Measurements from ENCODE around the gene PML.
"Not testable (repeated sequence)": the region's sequence is repeated elsewhere in the genome, so short reads cannot be mapped to it uniquely, and the experiment has no call there.

PML gene

GRCh38 chr15:74053517-74053916 is 59.0 kb downstream of the PML start:
- TF ChIP-seq EZH2phosphoT487 (IDR thresholded peaks at IDR 0.05; ENCODE audit: borderline replicate concordance) (no peak), CTCF (conservative IDR thresholded peaks at IDR 0.05; ENCODE audit: low read length) (no peak)
- peak overlapping the region; percentile 43 for H3K4me2 ChIP-seq (ENCODE audit: low read depth, low read length, poor library complexity, severe bottlenecking)
- no peaks in the 10 kb centered on the region for H3K9me2 ChIP-seq (replicated peaks; ENCODE audit: low read depth, low read length)
- no peaks in the 10 kb centered on the region for H3K79me2 ChIP-seq (ENCODE audit: insufficient read depth, low read length)
- 0 out of 2 replicates have a peak, but pooled peaks cover 3% of the 10 kb centered on the region for H3F3A ChIP-seq (ENCODE audit: low read depth)
- no peak overlapping the region for H3K4me3 ChIP-seq (ENCODE audit: low read length, poor library complexity, severe bottlenecking)
- H3K36me3 ChIP-seq (ENCODE audit: insufficient read depth, low read length): no peaks in the 10 kb centered on the region
- H3K27me3 ChIP-seq (ENCODE audit: insufficient read depth, low read length, poor library complexity, severe bottlenecking): no peaks in the 10 kb centered on the region
- H4K20me1 ChIP-seq (ENCODE audit: insufficient read depth, low read length, poor library complexity, severe bottlenecking): no peaks in the 10 kb centered on the region
- H3K9ac ChIP-seq (ENCODE audit: low read depth, low read length, poor library complexity, severe bottlenecking): no peak overlapping the region
- no peaks in the 10 kb centered on the region for H3K9me3 ChIP-seq (ENCODE audit: insufficient read depth, low read depth, low read length)
- peaks cover 8% of the 10 kb centered on the region for H3K4me1 ChIP-seq (ENCODE audit: insufficient read depth, low read length, poor library complexity, severe bottlenecking)
- peak overlapping the region; percentile 19; the same call in 1 of the 2 replicates for H2AFZ ChIP-seq (ENCODE audit: low read length)

GRCh38 chr15:74053941-74054529 is 59.5 kb downstream of the PML start:
- TF ChIP-seq CTCF (conservative IDR thresholded peaks at IDR 0.05; ENCODE audit: low read length) (peak; percentile 49), EZH2phosphoT487 (IDR thresholded peaks at IDR 0.05; ENCODE audit: borderline replicate concordance) (no peak)
- no peaks in the 10 kb centered on the region for H4K20me1 ChIP-seq (ENCODE audit: insufficient read depth, low read length, poor library complexity, severe bottlenecking)
- H3K79me2 ChIP-seq (ENCODE audit: insufficient read depth, low read length): no peaks in the 10 kb centered on the region
- H3K4me3 ChIP-seq (ENCODE audit: low read length, poor library complexity, severe bottlenecking): no peak overlapping the region
- no peaks in the 10 kb centered on the region for H3K36me3 ChIP-seq (ENCODE audit: insufficient read depth, low read length)
- H3K4me2 ChIP-seq (ENCODE audit: low read depth, low read length, poor library complexity, severe bottlenecking): peak overlapping the region; percentile 63
- H3K4me1 ChIP-seq (ENCODE audit: insufficient read depth, low read length, poor library complexity, severe bottlenecking): peaks cover 6% of the 10 kb centered on the region
- no peak overlapping the region for H3K9ac ChIP-seq (ENCODE audit: low read depth, low read length, poor library complexity, severe bottlenecking)
- H3K9me3 ChIP-seq (ENCODE audit: insufficient read depth, low read depth, low read length): no peaks in the 10 kb centered on the region
- H3K27me3 ChIP-seq (ENCODE audit: insufficient read depth, low read length, poor library complexity, severe bottlenecking): no peaks in the 10 kb centered on the region
- H3F3A ChIP-seq (ENCODE audit: low read depth): 0 out of 2 replicates have a peak, but pooled peaks cover 3% of the 10 kb centered on the region
- H2AFZ ChIP-seq (ENCODE audit: low read length): peak overlapping the region; percentile 65
- no peaks in the 10 kb centered on the region for H3K9me2 ChIP-seq (replicated peaks; ENCODE audit: low read depth, low read length)

GRCh38 chr15:74055804-74056203 is 61.3 kb downstream of the PML start:
- Histone ChIP-seq H3K36me3 (ENCODE audit: insufficient read depth, low read length) (no peaks in the 10 kb centered on the region), H3K4me2 (ENCODE audit: low read depth, low read length, poor library complexity, severe bottlenecking) (no peak overlapping the region), H3K9me3 (ENCODE audit: insufficient read depth, low read depth, low read length) (no peaks in the 10 kb centered on the region), H3K9me2 (replicated peaks; ENCODE audit: low read depth, low read length) (no peaks in the 10 kb centered on the region), H3K4me1 (ENCODE audit: insufficient read depth, low read length, poor library complexity, severe bottlenecking) (peaks cover 14% of the 10 kb centered on the region), H3K79me2 (ENCODE audit: insufficient read depth, low read length) (no peaks in the 10 kb centered on the region), H3K9ac (ENCODE audit: low read depth, low read length, poor library complexity, severe bottlenecking) (no peak overlapping the region), H2AFZ (ENCODE audit: low read length) (no peak overlapping the region), H3K27me3 (ENCODE audit: insufficient read depth, low read length, poor library complexity, severe bottlenecking) (no peaks in the 10 kb centered on the region), H3F3A (ENCODE audit: low read depth) (0 out of 2 replicates have a peak, but pooled peaks cover 3% of the 10 kb centered on the region), H4K20me1 (ENCODE audit: insufficient read depth, low read length, poor library complexity, severe bottlenecking) (no peaks in the 10 kb centered on the region), H3K4me3 (ENCODE audit: low read length, poor library complexity, severe bottlenecking) (no peak overlapping the region)
- no peak for TF ChIP-seq CTCF (conservative IDR thresholded peaks at IDR 0.05; ENCODE audit: low read length)
- TF ChIP-seq EZH2phosphoT487 (IDR thresholded peaks at IDR 0.05; ENCODE audit: borderline replicate concordance): no peak

GRCh38 chr15:74056330-74056729 is 61.8 kb downstream of the PML start:
- H3K79me2 ChIP-seq (ENCODE audit: insufficient read depth, low read length); H3K4me2 ChIP-seq (ENCODE audit: low read depth, low read length, poor library complexity, severe bottlenecking); H3K27me3 ChIP-seq (ENCODE audit: insufficient read depth, low read length, poor library complexity, severe bottlenecking); H3K4me3 ChIP-seq (ENCODE audit: low read length, poor library complexity, severe bottlenecking); H4K20me1 ChIP-seq (ENCODE audit: insufficient read depth, low read length, poor library complexity, severe bottlenecking); H3F3A ChIP-seq (ENCODE audit: low read depth); H3K36me3 ChIP-seq (ENCODE audit: insufficient read depth, low read length); H3K9ac ChIP-seq (ENCODE audit: low read depth, low read length, poor library complexity, severe bottlenecking); H2AFZ ChIP-seq (ENCODE audit: low read length); H3K9me3 ChIP-seq (ENCODE audit: insufficient read depth, low read depth, low read length); H3K9me2 ChIP-seq (replicated peaks; ENCODE audit: low read depth, low read length): not testable (repeated sequence)
- peaks cover 14% of the 10 kb centered on the region for H3K4me1 ChIP-seq (ENCODE audit: insufficient read depth, low read length, poor library complexity, severe bottlenecking)

GRCh38 chr15:74059050-74059833 is 64.7 kb downstream of the PML start:
- H3K4me1 ChIP-seq (ENCODE audit: insufficient read depth, low read length, poor library complexity, severe bottlenecking): peaks cover 12% of the 10 kb centered on the region
- H3K9me3 ChIP-seq (ENCODE audit: insufficient read depth, low read depth, low read length); H3K9ac ChIP-seq (ENCODE audit: low read depth, low read length, poor library complexity, severe bottlenecking); H3K4me2 ChIP-seq (ENCODE audit: low read depth, low read length, poor library complexity, severe bottlenecking); H3K27me3 ChIP-seq (ENCODE audit: insufficient read depth, low read length, poor library complexity, severe bottlenecking); H3K9me2 ChIP-seq (replicated peaks; ENCODE audit: low read depth, low read length); H2AFZ ChIP-seq (ENCODE audit: low read length); H4K20me1 ChIP-seq (ENCODE audit: insufficient read depth, low read length, poor library complexity, severe bottlenecking); H3K36me3 ChIP-seq (ENCODE audit: insufficient read depth, low read length); H3K79me2 ChIP-seq (ENCODE audit: insufficient read depth, low read length); H3F3A ChIP-seq (ENCODE audit: low read depth); H3K4me3 ChIP-seq (ENCODE audit: low read length, poor library complexity, severe bottlenecking): not testable (repeated sequence)

All from Loucy (cell line).